Nephron (organoid): ENCODE data around the gene TM4SF1.
"Not testable (repeated sequence)": the region's sequence is repeated elsewhere in the genome, so short reads cannot be mapped to it uniquely, and the experiment has no call there.

ENCODE experiments used
- H3K27ac Mint-ChIP-seq, 3 experiments: 2 replicates each; pipeline ENCODE4 v1.8.0; 2020; ENCODE audit warnings: mixed read lengths in 3 of 3, mild to moderate bottlenecking in 2 of 3, moderate library complexity in 1 of 3
- H3K27me3 Mint-ChIP-seq: 2 replicates; pipeline ENCODE4 v1.8.0; 2021; ENCODE audit warnings: low read depth, mild to moderate bottlenecking, moderate library complexity, mixed read lengths
- H3K36me3 Mint-ChIP-seq: 2 replicates; pipeline ENCODE4 v1.8.0; 2020; ENCODE audit warnings: low read depth, mixed read lengths
- H3K4me1 Mint-ChIP-seq: 2 replicates; pipeline ENCODE4 v1.8.0; 2020; ENCODE audit warnings: mixed read lengths
- H3K4me3 Mint-ChIP-seq, 3 experiments: 2 replicates each; pipeline ENCODE4 v1.8.0; 2020; ENCODE audit warnings: mild to moderate bottlenecking in 3 of 3, mixed read lengths in 3 of 3, moderate library complexity in 2 of 3
- H3K9me3 Mint-ChIP-seq: 2 replicates; pipeline ENCODE4 v1.8.0; 2020; ENCODE audit warnings: mixed read lengths
- CTCF ChIP-seq, 3 experiments: fragments of 200-600 bp; sonication (generic); IDR thresholded peaks; one replicate each; pipeline ENCODE4 v1.5.0; 2021; ENCODE audit warnings: antibody characterized with exemption in 3 of 3; ENCODE audit not compliant: unreplicated experiment in 3 of 3

TM4SF1 gene

GRCh38 chr3:149340310-149340933 is 37.0 kb downstream of the TM4SF1 start:
- no peaks in the 10 kb centered on the region for H3K4me1 Mint-ChIP-seq
- no peaks in the 10 kb centered on the region for H3K36me3 Mint-ChIP-seq
- no peak for TF ChIP-seq CTCF (IDR thresholded peaks at IDR 0.05; ENCODE audit: unreplicated experiment in 3 of 3)
- no peaks in the 10 kb centered on the region for H3K9me3 Mint-ChIP-seq
- no peaks in the 10 kb centered on the region for H3K27me3 Mint-ChIP-seq
- H3K4me3 Mint-ChIP-seq, result no peak overlapping the region
- H3K27ac Mint-ChIP-seq, result peak overlapping the region in 2 of 3 experiments; percentile 42 to 82

DNA sequence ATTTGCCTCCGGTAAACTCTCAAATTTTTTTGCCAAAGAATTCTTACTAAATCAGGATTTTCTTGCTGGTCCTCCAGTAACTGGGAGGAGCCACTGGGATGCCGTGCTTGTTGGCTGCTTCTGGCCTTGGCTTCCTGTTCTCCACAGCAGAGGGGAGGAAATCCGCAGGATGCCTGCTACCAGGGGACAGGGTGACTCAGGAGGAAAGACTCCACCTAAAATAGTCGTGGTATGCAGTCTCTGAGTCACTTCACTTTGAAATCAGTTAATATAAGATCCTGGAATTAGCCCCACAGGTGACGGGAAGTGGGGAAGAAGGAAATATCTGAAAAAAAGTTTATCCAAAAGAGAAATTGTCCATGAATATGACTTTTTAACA is 37.5 kb downstream of the TM4SF1 start:
- no peak for TF ChIP-seq CTCF (IDR thresholded peaks at IDR 0.05; ENCODE audit: unreplicated experiment in 3 of 3)
- Mint-ChIP-seq H3K27me3 (no peaks in the 10 kb centered on the region), H3K36me3 (no peaks in the 10 kb centered on the region), H3K27ac (peak overlapping the region in 2 of 3 experiments; percentile 19 to 82), H3K4me1 (no peaks in the 10 kb centered on the region), H3K9me3 (no peaks in the 10 kb centered on the region), H3K4me3 (no peak overlapping the region)

DNA sequence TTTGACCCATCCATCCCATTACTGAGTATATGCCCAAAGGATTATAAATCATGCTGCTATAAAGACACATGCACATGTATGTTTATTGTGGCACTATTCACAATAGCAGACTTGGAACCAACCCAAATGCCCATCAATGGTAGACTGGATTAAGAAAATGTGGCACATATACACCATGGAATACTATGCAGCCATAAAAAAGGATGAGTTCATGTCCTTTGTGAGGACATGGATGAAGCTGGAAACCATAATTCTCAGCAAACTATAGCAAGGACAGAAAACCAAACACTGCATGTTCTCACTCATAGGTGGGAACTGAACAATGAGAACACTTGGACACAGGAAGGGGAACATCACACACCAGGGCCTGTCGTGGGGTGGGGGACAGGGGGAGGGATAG is 40.0 kb downstream of the TM4SF1 start:
- not testable (repeated sequence) for H3K4me3 Mint-ChIP-seq, H3K9me3 Mint-ChIP-seq, H3K36me3 Mint-ChIP-seq, H3K27ac Mint-ChIP-seq, H3K4me1 Mint-ChIP-seq, H3K27me3 Mint-ChIP-seq

DNA sequence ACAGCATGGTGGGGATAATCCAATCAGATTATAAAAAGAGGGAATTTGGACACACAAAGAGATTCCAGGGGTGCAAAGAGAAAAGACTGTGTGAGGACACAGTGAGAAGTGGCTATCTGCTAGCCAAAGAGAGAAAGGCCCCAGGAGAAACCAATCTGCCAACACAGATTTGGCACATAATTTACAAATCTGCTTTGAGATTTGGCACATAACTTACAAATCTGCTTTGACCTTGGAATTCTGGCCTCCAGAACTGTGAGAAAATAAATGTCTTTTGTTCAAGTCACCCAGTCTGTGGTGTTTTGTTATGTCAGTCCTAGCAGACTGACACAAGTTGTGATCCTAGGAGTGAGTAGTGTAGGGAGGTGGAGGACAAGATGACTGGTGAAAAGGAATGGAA is 40.5 kb downstream of the TM4SF1 start:
- H3K27me3 Mint-ChIP-seq, result no peaks in the 10 kb centered on the region
- no peaks in the 10 kb centered on the region for H3K36me3 Mint-ChIP-seq
- no peak overlapping the region for H3K27ac Mint-ChIP-seq
- H3K4me1 Mint-ChIP-seq, result peaks cover 8% of the 10 kb centered on the region
- H3K4me3 Mint-ChIP-seq, result no peak overlapping the region
- no peak for TF ChIP-seq CTCF (IDR thresholded peaks at IDR 0.05; ENCODE audit: unreplicated experiment in 3 of 3)
- no peaks in the 10 kb centered on the region for H3K9me3 Mint-ChIP-seq

- Mint-ChIP-seq H3K27ac (peak within 1 kb of the TSS; percentile 5 to 55 (median 8)), H3K27me3 (no peaks in the 10 kb centered on the region), H3K36me3 (no peaks in the 10 kb centered on the region), H3K4me1 (peaks cover 12% of the 10 kb centered on the region), H3K9me3 (no peaks in the 10 kb centered on the region), H3K4me3 (peak within 1 kb of the TSS in 1 of 3 experiments; percentile 3)
- no peak for TF ChIP-seq CTCF (IDR thresholded peaks at IDR 0.05; ENCODE audit: unreplicated experiment in 3 of 3)
These were observed 44.1 kb downstream of the TM4SF1 start, which contains the start of gene TM4SF18 for GRCh38 chr3:149333176-149333859. TM4SF18 (minus strand) TSS chr3:149333636; CDS start chr3:149333382, 254 bp downstream.

- H3K27me3 Mint-ChIP-seq, result no peaks in the 10 kb centered on the region
- H3K4me3 Mint-ChIP-seq, result peak overlapping the region in 1 of 3 experiments; percentile 3
- H3K4me1 Mint-ChIP-seq, result peaks cover 12% of the 10 kb centered on the region
- H3K9me3 Mint-ChIP-seq, result no peaks in the 10 kb centered on the region
- no peak for TF ChIP-seq CTCF (IDR thresholded peaks at IDR 0.05; ENCODE audit: unreplicated experiment in 3 of 3)
- H3K27ac Mint-ChIP-seq, result peak overlapping the region; percentile 5 to 55 (median 8)
- no peaks in the 10 kb centered on the region for H3K36me3 Mint-ChIP-seq
These were observed 44.7 kb downstream of the TM4SF1 start for GRCh38 chr3:149332771-149333170.
